H1 (cell line): ENCODE results near the gene ZNF641. TPM values are rescaled to one million over a fixed set of nuclear protein-coding genes. Genes with fewer than 3 reads are reported as not detected.

Source experiments
- BACH1 ChIP-seq: IDR thresholded peaks from 2 replicates; pipeline ENCODE4 v1.6.1; 2012; ENCODE audit warnings: low read length, improper control_type of control experiment
- CEBPB ChIP-seq: IDR thresholded peaks from 2 replicates; pipeline ENCODE4 v1.6.1; 2012; ENCODE audit warnings: low read depth, low read length
- RBBP5 ChIP-seq: IDR thresholded peaks from 2 replicates; pipeline ENCODE4 v1.7.1; 2012; ENCODE audit warnings: low read depth, mild to moderate bottlenecking, inconsistent platforms, low read length, moderate library complexity, borderline replicate concordance
- SAP30 ChIP-seq: fragments of 300-600 bp; sonication (generic); IDR thresholded peaks from 2 replicates; pipeline ENCODE4 v1.7.1; 2012; ENCODE audit warnings: low read length, moderate library complexity, mild to moderate bottlenecking, inconsistent platforms; ENCODE audit not compliant: insufficient read depth, insufficient replicate concordance
- polyA plus RNA-seq, 7 experiments: library from polyadenylated mRNA; depleted of rRNA in 3 of 7; stranded (reverse) in 5 of 7; unstranded in 2 of 7; fragments of >200 nt in 5 of 7; fragments of 200-250 nt in 2 of 7; gene quantifications; 1 replicate in 5 of 7; 2 replicates in 1 of 7; 4 replicates in 1 of 7; pipeline versions ENCODE4 v1.2.1 to v1.2.3, GENCODE V29; 2011 to 2013; ENCODE audit warnings: missing spikeins in 2 of 7, mixed read lengths in 2 of 7
- total RNA-seq: library from RNA; stranded (reverse); fragmentation: NEBNext Ultra II Directional; extraction: Animal tissue kit (Norgen Biotek cat#: 25700); gene quantifications from 2 replicates; pipeline ENCODE4 v1.2.1, GENCODE V29; 2021
- TF ChIP-seq, protein P1 (sequence below): fragments of 300-600 bp; sonication (generic); IDR thresholded peaks from 2 replicates; pipeline ENCODE4 v1.7.1; 2012; ENCODE audit warnings: low read length, moderate library complexity, mild to moderate bottlenecking, inconsistent platforms; ENCODE audit not compliant: insufficient replicate concordance
- TF ChIP-seq, protein P2 (sequence below): IDR thresholded peaks from 2 replicates; pipeline ENCODE4 v1.6.1; 2012; ENCODE audit warnings: inconsistent platforms

ZNF641 gene
- total and polyA plus RNA-seq, 2 of the 8 experiments (the other 6 are each of a cell fraction or from before 2014, with no cell fraction given) = 2.4 to 6.2 TPM

DNA sequence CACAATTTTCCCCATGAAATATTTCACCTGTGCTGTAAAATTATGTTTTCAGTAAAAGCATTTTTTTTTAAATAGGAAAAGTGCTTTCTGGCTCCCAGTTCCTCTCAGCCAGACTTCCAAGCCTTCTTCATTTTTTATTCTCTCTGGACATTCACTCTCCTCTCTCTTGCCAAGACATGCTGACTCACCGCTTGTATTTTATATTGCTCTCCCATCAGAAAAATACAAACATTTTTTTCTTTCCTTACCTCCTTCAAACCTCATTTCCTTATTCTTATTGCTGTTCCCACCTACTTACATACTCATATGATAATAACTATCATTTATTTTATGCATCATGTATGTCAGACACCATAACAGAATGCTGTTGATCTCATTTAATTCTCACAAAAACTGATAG, 37.7 kb upstream of the ZNF641 start (continued):
- TF ChIP-seq, protein P1, sequence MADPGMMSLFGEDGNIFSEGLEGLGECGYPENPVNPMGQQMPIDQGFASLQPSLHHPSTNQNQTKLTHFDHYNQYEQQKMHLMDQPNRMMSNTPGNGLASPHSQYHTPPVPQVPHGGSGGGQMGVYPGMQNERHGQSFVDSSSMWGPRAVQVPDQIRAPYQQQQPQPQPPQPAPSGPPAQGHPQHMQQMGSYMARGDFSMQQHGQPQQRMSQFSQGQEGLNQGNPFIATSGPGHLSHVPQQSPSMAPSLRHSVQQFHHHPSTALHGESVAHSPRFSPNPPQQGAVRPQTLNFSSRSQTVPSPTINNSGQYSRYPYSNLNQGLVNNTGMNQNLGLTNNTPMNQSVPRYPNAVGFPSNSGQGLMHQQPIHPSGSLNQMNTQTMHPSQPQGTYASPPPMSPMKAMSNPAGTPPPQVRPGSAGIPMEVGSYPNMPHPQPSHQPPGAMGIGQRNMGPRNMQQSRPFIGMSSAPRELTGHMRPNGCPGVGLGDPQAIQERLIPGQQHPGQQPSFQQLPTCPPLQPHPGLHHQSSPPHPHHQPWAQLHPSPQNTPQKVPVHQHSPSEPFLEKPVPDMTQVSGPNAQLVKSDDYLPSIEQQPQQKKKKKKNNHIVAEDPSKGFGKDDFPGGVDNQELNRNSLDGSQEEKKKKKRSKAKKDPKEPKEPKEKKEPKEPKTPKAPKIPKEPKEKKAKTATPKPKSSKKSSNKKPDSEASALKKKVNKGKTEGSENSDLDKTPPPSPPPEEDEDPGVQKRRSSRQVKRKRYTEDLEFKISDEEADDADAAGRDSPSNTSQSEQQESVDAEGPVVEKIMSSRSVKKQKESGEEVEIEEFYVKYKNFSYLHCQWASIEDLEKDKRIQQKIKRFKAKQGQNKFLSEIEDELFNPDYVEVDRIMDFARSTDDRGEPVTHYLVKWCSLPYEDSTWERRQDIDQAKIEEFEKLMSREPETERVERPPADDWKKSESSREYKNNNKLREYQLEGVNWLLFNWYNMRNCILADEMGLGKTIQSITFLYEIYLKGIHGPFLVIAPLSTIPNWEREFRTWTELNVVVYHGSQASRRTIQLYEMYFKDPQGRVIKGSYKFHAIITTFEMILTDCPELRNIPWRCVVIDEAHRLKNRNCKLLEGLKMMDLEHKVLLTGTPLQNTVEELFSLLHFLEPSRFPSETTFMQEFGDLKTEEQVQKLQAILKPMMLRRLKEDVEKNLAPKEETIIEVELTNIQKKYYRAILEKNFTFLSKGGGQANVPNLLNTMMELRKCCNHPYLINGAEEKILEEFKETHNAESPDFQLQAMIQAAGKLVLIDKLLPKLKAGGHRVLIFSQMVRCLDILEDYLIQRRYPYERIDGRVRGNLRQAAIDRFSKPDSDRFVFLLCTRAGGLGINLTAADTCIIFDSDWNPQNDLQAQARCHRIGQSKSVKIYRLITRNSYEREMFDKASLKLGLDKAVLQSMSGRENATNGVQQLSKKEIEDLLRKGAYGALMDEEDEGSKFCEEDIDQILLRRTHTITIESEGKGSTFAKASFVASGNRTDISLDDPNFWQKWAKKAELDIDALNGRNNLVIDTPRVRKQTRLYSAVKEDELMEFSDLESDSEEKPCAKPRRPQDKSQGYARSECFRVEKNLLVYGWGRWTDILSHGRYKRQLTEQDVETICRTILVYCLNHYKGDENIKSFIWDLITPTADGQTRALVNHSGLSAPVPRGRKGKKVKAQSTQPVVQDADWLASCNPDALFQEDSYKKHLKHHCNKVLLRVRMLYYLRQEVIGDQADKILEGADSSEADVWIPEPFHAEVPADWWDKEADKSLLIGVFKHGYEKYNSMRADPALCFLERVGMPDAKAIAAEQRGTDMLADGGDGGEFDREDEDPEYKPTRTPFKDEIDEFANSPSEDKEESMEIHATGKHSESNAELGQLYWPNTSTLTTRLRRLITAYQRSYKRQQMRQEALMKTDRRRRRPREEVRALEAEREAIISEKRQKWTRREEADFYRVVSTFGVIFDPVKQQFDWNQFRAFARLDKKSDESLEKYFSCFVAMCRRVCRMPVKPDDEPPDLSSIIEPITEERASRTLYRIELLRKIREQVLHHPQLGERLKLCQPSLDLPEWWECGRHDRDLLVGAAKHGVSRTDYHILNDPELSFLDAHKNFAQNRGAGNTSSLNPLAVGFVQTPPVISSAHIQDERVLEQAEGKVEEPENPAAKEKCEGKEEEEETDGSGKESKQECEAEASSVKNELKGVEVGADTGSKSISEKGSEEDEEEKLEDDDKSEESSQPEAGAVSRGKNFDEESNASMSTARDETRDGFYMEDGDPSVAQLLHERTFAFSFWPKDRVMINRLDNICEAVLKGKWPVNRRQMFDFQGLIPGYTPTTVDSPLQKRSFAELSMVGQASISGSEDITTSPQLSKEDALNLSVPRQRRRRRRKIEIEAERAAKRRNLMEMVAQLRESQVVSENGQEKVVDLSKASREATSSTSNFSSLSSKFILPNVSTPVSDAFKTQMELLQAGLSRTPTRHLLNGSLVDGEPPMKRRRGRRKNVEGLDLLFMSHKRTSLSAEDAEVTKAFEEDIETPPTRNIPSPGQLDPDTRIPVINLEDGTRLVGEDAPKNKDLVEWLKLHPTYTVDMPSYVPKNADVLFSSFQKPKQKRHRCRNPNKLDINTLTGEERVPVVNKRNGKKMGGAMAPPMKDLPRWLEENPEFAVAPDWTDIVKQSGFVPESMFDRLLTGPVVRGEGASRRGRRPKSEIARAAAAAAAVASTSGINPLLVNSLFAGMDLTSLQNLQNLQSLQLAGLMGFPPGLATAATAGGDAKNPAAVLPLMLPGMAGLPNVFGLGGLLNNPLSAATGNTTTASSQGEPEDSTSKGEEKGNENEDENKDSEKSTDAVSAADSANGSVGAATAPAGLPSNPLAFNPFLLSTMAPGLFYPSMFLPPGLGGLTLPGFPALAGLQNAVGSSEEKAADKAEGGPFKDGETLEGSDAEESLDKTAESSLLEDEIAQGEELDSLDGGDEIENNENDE = no peak
- TF ChIP-seq CEBPB (no peak), BACH1 (no peak), SAP30 (no peak), RBBP5 (no peak)
- TF ChIP-seq, protein P2, sequence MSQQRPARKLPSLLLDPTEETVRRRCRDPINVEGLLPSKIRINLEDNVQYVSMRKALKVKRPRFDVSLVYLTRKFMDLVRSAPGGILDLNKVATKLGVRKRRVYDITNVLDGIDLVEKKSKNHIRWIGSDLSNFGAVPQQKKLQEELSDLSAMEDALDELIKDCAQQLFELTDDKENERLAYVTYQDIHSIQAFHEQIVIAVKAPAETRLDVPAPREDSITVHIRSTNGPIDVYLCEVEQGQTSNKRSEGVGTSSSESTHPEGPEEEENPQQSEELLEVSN = no peak
